HG02973 (cell line): ENCODE measurements around the gene CCDC87.
"Not testable (repeated sequence)": the region's sequence is repeated elsewhere in the genome, so short reads cannot be mapped to it uniquely, and the experiment has no call there.

Experiments
- ATAC-seq: cut with Tn5 transposase; IDR thresholded peaks from one replicate; pipeline ENCODE4 v1.9.1; 2021; ENCODE audit warnings: moderate library complexity; ENCODE audit not compliant: unreplicated experiment

Gene CCDC87

GRCh38 chr11:66557733-66558326 lies 35.0 kb downstream of the CCDC87 start:
- ATAC-seq: no peak

- no peak for ATAC-seq
Observed at GRCh38 chr11:66556086-66556485, 36.8 kb downstream of the CCDC87 start.

DNA sequence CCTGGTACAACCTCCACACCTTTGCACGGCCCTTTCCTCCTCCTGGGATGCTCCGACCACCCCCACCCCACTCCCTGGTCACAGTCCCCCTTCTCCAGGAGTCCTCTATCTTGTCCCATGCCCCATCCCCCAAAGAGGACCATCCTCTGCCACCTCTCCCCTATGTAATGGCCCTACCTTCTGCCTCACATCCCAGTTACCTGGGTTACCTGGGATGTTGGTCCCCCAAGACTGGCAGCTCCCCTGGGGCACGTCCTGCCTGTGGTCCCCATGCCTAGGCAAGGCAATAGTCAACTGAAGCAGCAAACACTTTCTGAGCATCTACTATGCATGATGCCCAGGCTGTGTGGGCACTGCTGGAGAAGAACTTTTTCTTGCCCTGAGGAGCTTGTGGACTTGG lies 37.4 kb downstream of the CCDC87 start:
- no peak for ATAC-seq

DNA sequence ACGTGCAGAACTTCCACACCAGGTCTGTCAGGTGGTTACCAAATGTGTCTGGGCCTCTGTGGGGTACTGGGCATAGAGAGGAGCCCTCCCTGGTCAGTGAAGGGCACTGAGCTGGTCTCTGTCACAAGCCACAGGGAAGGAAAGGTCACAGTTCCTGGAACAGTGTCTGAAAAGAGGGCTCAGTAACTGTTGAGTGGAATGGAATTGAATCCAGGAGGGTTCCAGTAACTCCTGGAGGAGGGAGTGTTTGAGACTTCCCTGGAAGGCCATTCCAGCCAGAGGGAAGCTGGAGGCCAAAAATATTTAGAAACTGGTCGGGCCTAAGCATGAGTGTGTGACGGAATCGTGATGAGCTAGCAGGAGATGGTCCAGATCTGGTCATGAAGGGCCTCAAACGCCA lies 38.3 kb downstream of the CCDC87 start:
- ATAC-seq: no peak

DNA sequence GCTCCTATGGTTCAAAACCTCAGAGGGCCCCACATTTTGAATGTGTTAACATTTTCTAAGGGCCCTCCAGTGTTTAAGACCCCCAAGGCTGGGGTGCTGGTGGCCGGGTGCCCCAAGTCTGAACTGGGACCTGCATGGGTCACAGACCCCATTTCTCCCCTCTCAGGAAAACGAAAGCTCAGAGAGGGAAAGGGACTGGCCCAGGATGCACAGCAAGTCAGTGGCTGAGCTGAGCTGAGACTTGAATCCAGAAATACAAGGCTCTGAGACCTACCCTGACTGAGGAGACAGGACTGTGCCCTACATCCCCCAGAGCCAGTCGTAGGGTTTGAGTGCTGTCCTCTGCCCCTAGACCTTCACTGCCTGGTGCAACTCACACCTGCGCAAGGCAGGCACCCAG lies 42.0 kb downstream of the CCDC87 start:
- no peak for ATAC-seq

DNA sequence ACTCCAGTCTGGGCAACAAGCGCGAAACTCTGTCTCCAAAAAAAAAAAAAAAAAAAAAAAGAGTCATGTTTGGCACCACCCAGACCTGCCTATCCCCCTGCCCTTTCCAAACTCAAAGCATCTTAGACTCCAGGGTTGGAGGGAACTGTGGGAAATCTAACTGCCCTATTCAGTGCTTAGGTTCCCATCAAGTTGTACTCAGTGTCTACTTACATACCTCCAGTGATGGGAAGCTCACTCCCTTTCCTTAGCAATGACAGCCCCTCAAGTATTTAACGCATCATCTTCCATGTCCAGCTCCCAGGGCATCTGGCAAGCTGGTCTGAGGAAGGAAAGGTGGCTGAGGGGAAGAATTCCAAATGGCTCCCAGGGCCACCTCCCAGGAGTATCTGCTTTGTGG lies 43.2 kb downstream of the CCDC87 start:
- ATAC-seq: no peak

GRCh38 chr11:66548774-66549630 lies 43.9 kb downstream of the CCDC87 start:
- ATAC-seq: no peak

- ATAC-seq: no peak
Observed at GRCh38 chr11:66548041-66548440, 44.8 kb downstream of the CCDC87 start.

DNA sequence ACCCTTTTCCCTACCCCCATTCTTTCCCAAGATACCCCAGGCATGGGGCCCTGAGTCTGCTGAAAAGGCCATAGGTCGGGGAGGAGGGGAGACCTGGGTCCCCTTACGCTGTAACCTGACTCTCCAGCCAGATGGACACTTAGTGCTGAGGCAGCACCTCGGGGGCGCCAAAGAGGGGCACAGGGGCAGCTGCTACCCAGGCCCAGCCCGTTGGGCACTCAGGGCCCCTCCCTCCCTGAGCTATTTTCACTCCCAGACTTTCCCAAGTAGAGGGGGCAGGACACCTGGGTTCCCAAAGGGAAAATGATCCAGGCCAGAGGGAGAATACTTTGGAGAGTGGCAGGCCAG lies 45.2 kb downstream of the CCDC87 start:
- no peak for ATAC-seq

- ATAC-seq: no peak
Observed at GRCh38 chr11:66546966-66547661, 45.7 kb downstream of the CCDC87 start.

- ATAC-seq: no peak
Observed at GRCh38 chr11:66546368-66546965, 46.4 kb downstream of the CCDC87 start, which contains the start of gene ACTN3. Gene ACTN3, plus strand, starts transcription at chr11:66546903. Its CDS starts 35 bp downstream, at chr11:66546938.

DNA sequence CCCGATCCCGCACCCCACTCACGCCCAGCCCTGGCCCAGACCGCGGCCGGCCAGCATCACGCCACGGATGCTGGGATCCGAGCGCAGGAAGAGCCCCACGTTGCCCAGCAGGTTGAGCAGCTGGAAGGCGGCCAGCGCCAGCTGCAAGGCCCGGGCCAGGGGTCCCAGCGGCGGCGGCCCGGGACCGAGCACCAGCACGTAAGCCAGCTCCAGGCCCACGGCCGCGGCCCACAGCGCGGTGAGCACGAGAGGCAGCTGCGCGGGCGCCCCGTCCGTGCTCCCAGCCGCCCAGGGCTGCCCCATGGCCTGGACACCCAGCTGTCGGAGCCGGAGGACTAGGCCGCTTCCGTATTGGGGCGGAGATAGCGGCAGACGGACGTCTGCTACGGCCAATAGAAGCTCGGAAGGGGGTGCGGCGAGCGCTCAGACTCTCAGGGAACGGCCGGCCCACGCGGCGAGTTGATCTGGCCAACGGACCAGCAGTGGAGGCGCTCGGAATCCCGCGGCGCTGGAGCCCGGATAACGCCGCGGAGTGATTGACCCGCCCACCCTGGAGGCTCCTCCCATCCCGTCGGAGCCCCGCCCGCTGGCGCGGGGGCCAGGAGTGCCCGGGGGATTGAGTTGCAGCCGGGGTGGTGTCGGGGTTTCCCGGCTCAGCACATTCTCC lies 47.0 kb downstream of the CCDC87 start, which contains the start of gene ZDHHC24:
Gene ZDHHC24, minus strand, starts transcription at position 348 of the 667 bp plus-strand sequence. Its CDS starts 45 bp downstream, at position 303.
- ATAC-seq: peak; percentile 77

DNA sequence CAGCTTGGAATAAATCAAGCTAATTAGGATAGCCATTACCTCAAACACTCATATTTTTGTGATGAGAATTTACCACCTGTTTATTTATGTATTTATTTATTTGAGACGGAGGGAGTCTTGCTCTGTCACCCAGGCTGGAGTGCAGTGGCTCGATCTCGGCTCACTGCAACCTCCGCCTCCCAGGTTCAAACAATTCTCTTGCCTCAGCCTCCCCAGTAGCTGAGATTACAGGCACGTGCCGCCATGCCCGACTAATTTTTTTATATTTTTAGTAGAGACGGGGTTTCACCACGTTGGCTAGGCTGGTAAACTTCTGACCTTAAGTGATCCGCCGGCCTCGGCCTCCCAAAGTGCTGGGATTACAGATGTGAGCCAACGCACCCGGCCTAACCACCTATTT lies 47.9 kb downstream of the CCDC87 start:
- ATAC-seq: not testable (repeated sequence)

DNA sequence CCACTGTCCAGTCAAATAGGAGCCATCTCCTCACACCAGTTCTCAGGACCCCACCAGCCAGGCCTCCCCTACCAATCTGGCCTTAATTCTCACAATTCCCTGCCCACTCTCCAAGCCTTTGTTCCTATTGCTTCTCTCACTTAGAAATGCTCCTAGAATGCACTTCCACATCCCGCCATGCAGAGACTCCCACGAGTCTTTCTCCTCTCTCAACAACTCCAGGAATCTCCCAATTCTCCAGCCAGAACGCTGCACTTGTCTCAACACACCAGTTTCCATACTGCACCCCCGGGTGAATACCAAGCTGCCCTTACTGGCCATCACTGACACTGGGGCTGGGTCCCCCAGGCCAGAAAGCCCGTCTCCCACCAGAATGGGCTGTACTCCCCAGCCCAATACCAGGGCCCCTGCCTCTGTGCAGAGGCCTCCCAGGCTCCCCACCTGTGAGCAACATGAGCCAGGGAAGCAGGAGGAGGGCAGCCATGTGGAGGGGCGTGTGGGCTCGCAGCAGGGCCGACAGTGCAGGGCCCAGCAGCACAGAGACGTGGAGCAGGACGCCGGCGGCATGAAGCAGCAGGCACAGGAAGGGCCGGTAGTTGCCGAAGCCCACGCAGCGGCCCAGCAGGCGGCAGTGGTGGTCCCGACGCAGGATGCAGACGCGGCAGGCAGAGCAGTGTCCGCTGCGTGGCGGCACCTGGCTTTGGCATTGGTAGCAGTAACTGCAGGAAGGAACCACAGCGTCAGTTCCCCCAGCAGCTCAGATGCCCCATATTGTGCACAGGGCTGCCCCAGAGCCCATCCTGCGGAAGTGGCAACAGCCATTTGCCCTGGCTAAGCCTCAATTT lies 49.4 kb downstream of the CCDC87 start:
- ATAC-seq: no peak

DNA sequence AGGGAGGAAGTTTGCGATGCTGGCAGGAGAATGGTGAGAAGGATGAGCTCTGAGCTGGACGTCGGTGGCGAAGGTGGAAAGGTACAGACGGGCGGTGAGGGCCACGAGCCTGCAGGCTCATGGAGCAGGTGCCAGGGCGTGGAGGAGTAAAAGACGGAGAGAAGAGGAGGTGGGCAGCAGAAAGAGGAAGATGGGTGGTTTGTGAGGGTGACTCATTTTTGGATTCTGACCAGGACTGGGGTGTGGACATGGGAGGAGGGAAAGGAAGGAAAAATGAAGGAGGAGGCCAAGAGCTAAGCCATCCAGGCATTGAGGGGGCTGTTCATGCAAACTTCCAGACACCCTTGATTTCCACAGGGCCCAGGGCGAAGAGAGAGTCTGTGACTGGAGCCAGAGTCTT lies 50.5 kb downstream of the CCDC87 start:
- no peak for ATAC-seq

DNA sequence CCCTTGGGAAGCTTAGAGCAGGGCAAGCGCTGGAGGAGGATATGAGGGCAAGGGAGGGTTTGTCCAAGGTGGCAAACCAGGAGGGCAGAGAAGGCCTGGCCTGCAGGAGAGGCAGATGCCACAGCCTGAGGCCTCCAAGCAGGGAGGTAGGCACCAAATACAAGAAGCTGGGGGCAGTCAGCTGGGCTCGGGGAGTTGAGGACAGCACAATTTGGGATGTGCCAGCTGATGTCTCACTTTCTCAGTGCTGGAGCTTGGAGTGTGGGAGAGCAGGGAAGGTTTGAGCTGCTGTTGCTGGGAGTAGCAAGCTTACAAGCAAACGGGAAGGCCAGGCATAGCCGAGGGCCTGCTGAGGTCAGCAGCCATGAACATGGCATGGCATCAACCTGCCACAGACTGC lies 51.0 kb downstream of the CCDC87 start:
- ATAC-seq: no peak

GRCh38 chr11:66540598-66540997 lies 52.3 kb downstream of the CCDC87 start:
- ATAC-seq: not testable (repeated sequence)
